Measurements from ENCODE around the gene ZNF575. TPM values are rescaled to one million over a fixed set of nuclear protein-coding genes. Genes with fewer than 3 reads are reported as not detected.

Gene ZNF575
- total RNA-seq, 1 experiment from 2014 or later: 0.13 TPM

DNA sequence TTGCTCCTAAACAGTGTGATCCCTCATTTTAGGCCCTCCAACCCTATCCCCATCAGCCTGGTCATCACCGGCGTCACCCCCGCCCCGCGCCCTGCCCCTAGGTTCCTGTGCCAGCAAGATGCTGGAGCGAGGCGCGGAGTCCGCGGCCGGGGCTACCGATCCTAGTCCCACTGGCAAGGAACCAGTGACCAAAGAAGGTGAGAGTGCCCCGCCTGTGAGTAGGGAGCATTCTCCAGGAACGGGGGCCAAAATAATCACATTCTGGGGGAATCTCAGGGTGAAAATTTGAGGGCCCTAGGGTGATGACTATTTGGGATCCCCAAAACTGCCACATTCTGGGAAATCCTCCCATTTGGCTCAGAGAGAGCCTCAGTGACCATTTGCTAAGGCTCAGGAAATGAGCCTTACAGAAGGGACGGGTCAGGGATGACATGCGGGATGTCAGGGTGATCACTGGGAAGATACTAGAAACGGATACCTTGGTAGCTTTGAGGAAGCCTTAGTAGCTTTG, 1.4 kb downstream of the ZNF575 start (continued):
- TF ChIP-seq MXD4 (CRISPR knock-in tag; IDR thresholded peaks at IDR 0.05; ENCODE audit: borderline replicate concordance) (no peak), PRRX2 (CRISPR knock-in tag; IDR thresholded peaks at IDR 0.05) (no peak), OVOL2 (CRISPR knock-in tag; IDR thresholded peaks at IDR 0.05; ENCODE audit: borderline replicate concordance) (no peak)
- TF ChIP-seq, protein P1, sequence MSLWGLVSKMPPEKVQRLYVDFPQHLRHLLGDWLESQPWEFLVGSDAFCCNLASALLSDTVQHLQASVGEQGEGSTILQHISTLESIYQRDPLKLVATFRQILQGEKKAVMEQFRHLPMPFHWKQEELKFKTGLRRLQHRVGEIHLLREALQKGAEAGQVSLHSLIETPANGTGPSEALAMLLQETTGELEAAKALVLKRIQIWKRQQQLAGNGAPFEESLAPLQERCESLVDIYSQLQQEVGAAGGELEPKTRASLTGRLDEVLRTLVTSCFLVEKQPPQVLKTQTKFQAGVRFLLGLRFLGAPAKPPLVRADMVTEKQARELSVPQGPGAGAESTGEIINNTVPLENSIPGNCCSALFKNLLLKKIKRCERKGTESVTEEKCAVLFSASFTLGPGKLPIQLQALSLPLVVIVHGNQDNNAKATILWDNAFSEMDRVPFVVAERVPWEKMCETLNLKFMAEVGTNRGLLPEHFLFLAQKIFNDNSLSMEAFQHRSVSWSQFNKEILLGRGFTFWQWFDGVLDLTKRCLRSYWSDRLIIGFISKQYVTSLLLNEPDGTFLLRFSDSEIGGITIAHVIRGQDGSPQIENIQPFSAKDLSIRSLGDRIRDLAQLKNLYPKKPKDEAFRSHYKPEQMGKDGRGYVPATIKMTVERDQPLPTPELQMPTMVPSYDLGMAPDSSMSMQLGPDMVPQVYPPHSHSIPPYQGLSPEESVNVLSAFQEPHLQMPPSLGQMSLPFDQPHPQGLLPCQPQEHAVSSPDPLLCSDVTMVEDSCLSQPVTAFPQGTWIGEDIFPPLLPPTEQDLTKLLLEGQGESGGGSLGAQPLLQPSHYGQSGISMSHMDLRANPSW (CRISPR knock-in tag; conservative IDR thresholded peaks at IDR 0.05; ENCODE audit: low read depth): no peak
- TF ChIP-seq, protein P2, sequence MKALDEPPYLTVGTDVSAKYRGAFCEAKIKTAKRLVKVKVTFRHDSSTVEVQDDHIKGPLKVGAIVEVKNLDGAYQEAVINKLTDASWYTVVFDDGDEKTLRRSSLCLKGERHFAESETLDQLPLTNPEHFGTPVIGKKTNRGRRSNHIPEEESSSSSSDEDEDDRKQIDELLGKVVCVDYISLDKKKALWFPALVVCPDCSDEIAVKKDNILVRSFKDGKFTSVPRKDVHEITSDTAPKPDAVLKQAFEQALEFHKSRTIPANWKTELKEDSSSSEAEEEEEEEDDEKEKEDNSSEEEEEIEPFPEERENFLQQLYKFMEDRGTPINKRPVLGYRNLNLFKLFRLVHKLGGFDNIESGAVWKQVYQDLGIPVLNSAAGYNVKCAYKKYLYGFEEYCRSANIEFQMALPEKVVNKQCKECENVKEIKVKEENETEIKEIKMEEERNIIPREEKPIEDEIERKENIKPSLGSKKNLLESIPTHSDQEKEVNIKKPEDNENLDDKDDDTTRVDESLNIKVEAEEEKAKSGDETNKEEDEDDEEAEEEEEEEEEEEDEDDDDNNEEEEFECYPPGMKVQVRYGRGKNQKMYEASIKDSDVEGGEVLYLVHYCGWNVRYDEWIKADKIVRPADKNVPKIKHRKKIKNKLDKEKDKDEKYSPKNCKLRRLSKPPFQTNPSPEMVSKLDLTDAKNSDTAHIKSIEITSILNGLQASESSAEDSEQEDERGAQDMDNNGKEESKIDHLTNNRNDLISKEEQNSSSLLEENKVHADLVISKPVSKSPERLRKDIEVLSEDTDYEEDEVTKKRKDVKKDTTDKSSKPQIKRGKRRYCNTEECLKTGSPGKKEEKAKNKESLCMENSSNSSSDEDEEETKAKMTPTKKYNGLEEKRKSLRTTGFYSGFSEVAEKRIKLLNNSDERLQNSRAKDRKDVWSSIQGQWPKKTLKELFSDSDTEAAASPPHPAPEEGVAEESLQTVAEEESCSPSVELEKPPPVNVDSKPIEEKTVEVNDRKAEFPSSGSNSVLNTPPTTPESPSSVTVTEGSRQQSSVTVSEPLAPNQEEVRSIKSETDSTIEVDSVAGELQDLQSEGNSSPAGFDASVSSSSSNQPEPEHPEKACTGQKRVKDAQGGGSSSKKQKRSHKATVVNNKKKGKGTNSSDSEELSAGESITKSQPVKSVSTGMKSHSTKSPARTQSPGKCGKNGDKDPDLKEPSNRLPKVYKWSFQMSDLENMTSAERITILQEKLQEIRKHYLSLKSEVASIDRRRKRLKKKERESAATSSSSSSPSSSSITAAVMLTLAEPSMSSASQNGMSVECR (CRISPR knock-in tag; IDR thresholded peaks at IDR 0.05; ENCODE audit: borderline replicate concordance): no peak
- TF ChIP-seq, protein P3, sequence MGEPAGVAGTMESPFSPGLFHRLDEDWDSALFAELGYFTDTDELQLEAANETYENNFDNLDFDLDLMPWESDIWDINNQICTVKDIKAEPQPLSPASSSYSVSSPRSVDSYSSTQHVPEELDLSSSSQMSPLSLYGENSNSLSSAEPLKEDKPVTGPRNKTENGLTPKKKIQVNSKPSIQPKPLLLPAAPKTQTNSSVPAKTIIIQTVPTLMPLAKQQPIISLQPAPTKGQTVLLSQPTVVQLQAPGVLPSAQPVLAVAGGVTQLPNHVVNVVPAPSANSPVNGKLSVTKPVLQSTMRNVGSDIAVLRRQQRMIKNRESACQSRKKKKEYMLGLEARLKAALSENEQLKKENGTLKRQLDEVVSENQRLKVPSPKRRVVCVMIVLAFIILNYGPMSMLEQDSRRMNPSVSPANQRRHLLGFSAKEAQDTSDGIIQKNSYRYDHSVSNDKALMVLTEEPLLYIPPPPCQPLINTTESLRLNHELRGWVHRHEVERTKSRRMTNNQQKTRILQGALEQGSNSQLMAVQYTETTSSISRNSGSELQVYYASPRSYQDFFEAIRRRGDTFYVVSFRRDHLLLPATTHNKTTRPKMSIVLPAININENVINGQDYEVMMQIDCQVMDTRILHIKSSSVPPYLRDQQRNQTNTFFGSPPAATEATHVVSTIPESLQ (CRISPR knock-in tag; IDR thresholded peaks at IDR 0.05): no peak

DNA sequence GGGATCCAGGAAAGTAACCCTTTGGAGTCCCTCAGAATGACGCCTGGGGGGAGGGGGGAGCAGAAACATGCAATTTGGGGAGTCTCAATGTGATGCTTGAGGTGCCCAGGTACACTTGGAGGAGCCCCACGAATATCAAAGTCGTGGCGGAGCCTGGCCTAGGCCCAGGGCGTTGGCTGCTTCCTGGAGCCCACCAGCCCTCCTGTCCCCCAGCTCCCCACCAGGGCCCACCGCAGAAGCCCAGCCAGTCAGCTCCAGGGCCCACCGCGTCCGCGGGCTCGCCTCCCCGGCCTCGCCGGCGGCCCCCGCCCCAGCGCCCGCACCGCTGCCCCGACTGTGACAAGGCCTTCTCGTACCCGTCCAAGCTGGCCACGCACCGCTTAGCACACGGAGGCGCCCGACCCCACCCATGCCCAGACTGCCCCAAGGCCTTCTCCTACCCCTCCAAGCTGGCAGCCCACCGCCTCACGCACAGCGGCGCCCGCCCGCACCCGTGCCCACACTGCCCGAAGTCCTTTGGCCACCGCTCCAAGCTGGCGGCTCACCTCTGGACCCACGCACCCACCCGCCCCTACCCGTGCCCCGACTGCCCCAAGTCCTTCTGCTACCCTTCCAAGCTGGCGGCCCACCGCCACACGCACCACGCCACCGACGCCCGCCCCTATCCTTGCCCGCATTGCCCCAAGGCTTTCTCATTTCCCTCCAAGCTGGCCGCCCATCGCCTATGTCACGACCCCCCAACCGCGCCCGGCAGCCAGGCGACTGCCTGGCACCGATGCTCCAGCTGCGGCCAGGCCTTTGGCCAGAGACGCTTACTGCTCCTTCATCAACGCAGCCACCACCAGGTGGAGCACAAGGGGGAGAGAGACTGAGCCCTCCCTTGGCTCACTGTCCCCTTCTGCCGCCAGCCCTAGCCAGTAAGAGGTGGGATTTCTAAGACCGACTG, 2.1 kb downstream of the ZNF575 start:
- peaks cover 27% of the 10 kb centered on the region for H3K36me3 Mint-ChIP-seq
- ChIA-PET CTCF (interaction anchor here (0.6 to 4.5 kb wide), 39 partner anchors 10 to 677 kb away, joined by 3 to 152 read pairs (median 6); partner anchors contain the start of genes ETHE1, IRGQ, PHLDB3 and PINLYP), POLR2A (interaction anchor here (0.6 to 1.4 kb wide), 7 partner anchors 7 to 133 kb away, joined by 3 to 6 read pairs (median 3); partner anchors contain the start of genes IRGQ and ZNF576)
- peak; percentile 92 for DNase-seq (ENCODE audit: low spot score)
- H3K27ac Mint-ChIP-seq: peak overlapping the region; percentile 100; the same call in 1 of the 2 replicates
- peaks cover 15% of the 10 kb centered on the region for H3K9me3 Mint-ChIP-seq
- H3K4me1 Mint-ChIP-seq: peaks cover 18% of the 10 kb centered on the region
- H3K27me3 Mint-ChIP-seq (ENCODE audit: low read depth): peaks cover 10% of the 10 kb centered on the region
- TF ChIP-seq, protein P4, sequence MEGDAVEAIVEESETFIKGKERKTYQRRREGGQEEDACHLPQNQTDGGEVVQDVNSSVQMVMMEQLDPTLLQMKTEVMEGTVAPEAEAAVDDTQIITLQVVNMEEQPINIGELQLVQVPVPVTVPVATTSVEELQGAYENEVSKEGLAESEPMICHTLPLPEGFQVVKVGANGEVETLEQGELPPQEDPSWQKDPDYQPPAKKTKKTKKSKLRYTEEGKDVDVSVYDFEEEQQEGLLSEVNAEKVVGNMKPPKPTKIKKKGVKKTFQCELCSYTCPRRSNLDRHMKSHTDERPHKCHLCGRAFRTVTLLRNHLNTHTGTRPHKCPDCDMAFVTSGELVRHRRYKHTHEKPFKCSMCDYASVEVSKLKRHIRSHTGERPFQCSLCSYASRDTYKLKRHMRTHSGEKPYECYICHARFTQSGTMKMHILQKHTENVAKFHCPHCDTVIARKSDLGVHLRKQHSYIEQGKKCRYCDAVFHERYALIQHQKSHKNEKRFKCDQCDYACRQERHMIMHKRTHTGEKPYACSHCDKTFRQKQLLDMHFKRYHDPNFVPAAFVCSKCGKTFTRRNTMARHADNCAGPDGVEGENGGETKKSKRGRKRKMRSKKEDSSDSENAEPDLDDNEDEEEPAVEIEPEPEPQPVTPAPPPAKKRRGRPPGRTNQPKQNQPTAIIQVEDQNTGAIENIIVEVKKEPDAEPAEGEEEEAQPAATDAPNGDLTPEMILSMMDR (IDR thresholded peaks at IDR 0.05): peak; percentile 41; the same call in 1 of the 2 replicates
- TF ChIP-seq ZNF219 (CRISPR knock-in tag; IDR thresholded peaks at IDR 0.05; ENCODE audit: borderline replicate concordance): no peak
- no peak for TF ChIP-seq TP53 (CRISPR knock-in tag; IDR thresholded peaks at IDR 0.05)
- TF ChIP-seq, protein P5, sequence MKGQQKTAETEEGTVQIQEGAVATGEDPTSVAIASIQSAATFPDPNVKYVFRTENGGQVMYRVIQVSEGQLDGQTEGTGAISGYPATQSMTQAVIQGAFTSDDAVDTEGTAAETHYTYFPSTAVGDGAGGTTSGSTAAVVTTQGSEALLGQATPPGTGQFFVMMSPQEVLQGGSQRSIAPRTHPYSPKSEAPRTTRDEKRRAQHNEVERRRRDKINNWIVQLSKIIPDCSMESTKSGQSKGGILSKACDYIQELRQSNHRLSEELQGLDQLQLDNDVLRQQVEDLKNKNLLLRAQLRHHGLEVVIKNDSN (CRISPR knock-in tag; IDR thresholded peaks at IDR 0.05): no peak
- no peak for TF ChIP-seq JUN (CRISPR knock-in tag; IDR thresholded peaks at IDR 0.05)
- TF ChIP-seq ZNF121 (CRISPR knock-in tag; IDR thresholded peaks at IDR 0.05): no peak
- TF ChIP-seq, protein P6, sequence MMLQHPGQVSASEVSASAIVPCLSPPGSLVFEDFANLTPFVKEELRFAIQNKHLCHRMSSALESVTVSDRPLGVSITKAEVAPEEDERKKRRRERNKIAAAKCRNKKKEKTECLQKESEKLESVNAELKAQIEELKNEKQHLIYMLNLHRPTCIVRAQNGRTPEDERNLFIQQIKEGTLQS (CRISPR knock-in tag; conservative IDR thresholded peaks at IDR 0.05): no peak
- TF ChIP-seq, protein P7, sequence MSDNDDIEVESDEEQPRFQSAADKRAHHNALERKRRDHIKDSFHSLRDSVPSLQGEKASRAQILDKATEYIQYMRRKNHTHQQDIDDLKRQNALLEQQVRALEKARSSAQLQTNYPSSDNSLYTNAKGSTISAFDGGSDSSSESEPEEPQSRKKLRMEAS (CRISPR knock-in tag; IDR thresholded peaks at IDR 0.05): no peak
- peak overlapping the region; percentile 95 for H3K4me3 Mint-ChIP-seq
- peak; percentile 39 for ATAC-seq

Measured in WTC11 (cell line).